ENCODE data around the gene GIGYF1. TPM values are rescaled to one million over a fixed set of nuclear protein-coding genes. Genes with fewer than 3 reads are reported as not detected.

Gene GIGYF1
- total and polyA plus RNA-seq, 2 donors (not counting 3 experiments of a cell fraction or from before 2014, with no cell fraction given) = 13.6 to 46.3 TPM

- Histone ChIP-seq H3K27ac (ENCODE audit: insufficient read depth, low read depth, low read length) (no peak overlapping the region), H3K9ac (replicated peaks; ENCODE audit: extremely low read depth, insufficient read depth, low read length) (no peak overlapping the region), H3K9me1 (replicated peaks; ENCODE audit: control insufficient read depth, extremely low read depth, insufficient read depth, low read length) (no peaks in the 10 kb centered on the region), H3K27me3 (ENCODE audit: control insufficient read depth in 2 of 2, insufficient read depth in 2 of 2, low read length in 2 of 2) (peaks cover 0 to 5% of the 10 kb centered on the region in 2 experiments), H4K20me1 (replicated peaks; ENCODE audit: control insufficient read depth, extremely low read depth, insufficient read depth, low read length) (no peaks in the 10 kb centered on the region), H3K4me3 (replicated peaks in 1 of 3; ENCODE audit: insufficient read depth in 1 of 3, low read depth in 1 of 3, low read length in 3 of 3) (no peak overlapping the region), H3K36me3 (ENCODE audit: control insufficient read depth in 2 of 2, extremely low read depth in 1 of 2, insufficient read depth in 2 of 2, low read length in 2 of 2) (no peaks in the 10 kb centered on the region), H3K9me3 (replicated peaks; ENCODE audit: control insufficient read depth, insufficient read depth, low read length) (no peaks in the 10 kb centered on the region), H3K79me2 (ENCODE audit: control insufficient read depth, insufficient read depth, low read length) (no peaks in the 10 kb centered on the region), H3K4me1 (ENCODE audit: control insufficient read depth, extremely low read depth, insufficient read depth, low read length) (no peaks in the 10 kb centered on the region), H3K4me2 (ENCODE audit: insufficient read depth, low read length) (no peak overlapping the region), H2AFZ (ENCODE audit: low read depth, low read length) (no peak overlapping the region)
- dilution Hi-C loops (cut with MboI; ENCODE audit: extremely low pct_ligation_motif_present, low sequenced_read_pairs) (no loop called here), intact Hi-C loops (cut with micrococcal nuclease) (no loop called here)
- CTCF ChIA-PET = interaction anchor here (0.9 to 1.4 kb wide), 2 partner anchors 10 to 116 kb away, joined by 3 to 4 read pairs; no protein-coding TSS in a partner anchor
- no TSS peak for BruUV-seq (replicated peaks)
- POLR2A ChIA-PET = interaction anchor here (0.7 kb wide), 2 partner anchors 64 to 163 kb away, joined by 3 read pairs; no protein-coding TSS in a partner anchor
- FAIRE-seq (no peak), DNase-seq (ENCODE audit: low read depth, low spot score) (no peak)
- TF ChIP-seq JUN (IDR thresholded peaks at IDR 0.05; ENCODE audit: borderline replicate concordance, insufficient read depth, insufficient read length, low read depth) (no peak), EZH2 (IDR thresholded peaks at IDR 0.05; ENCODE audit: borderline replicate concordance, low read depth, low read length, severe bottlenecking) (no peak), POLR2AphosphoS5 (IDR thresholded peaks at IDR 0.05; ENCODE audit: insufficient read depth, low read depth, low read length) (no peak), CTCF (IDR thresholded peaks at IDR 0.05; ENCODE audit: extremely low read depth in 1 of 2, insufficient read depth in 1 of 2, low read depth in 1 of 2, low read length in 2 of 2) (no peak), POLR2A (IDR thresholded peaks at IDR 0.05; ENCODE audit: low read depth, low read length) (no peak), MYC (IDR thresholded peaks at IDR 0.05; ENCODE audit: low read depth, low read length) (no peak), FOS (IDR thresholded peaks at IDR 0.05; ENCODE audit: borderline replicate concordance, insufficient read depth, low read length) (no peak), MAX (IDR thresholded peaks at IDR 0.05; ENCODE audit: insufficient read depth, insufficient read length) (no peak), GATA2 (IDR thresholded peaks at IDR 0.05; ENCODE audit: insufficient read depth, insufficient read length, low read depth, low read length) (no peak)
Observed at GRCh38 chr7:100735730-100736129, 41.7 kb upstream of the GIGYF1 start.

All from endothelial cell of umbilical vein (primary cell).